H1 (cell line): Measurements from ENCODE around the gene ITGAE. TPM values are rescaled to one million over a fixed set of nuclear protein-coding genes. Genes with fewer than 3 reads are reported as not detected.

Experiments
- CTCF ChIA-PET: fragments of 300-600 bp; sonication (Branson Sonifier 250); formaldehyde crosslinking; loops from one replicate; lab custom pipeline; 2021; ENCODE audit not compliant: partially characterized antibody; lab: Charles Lee
- POLR2A ChIA-PET: fragments of 300-600 bp; sonication (Branson Sonifier 250); formaldehyde crosslinking; loops from one replicate; lab custom pipeline; 2021; ENCODE audit warnings: inconsistent platforms; ENCODE audit not compliant: partially characterized antibody; lab: Charles Lee
- DNase-seq, 2 experiments: peaks; one replicate each; pipeline versions ENCODE4 v3.0.0 to v3.0.0-alpha.2; 2010 to 2022; ENCODE audit warnings: low spot score in 2 of 2, low read depth in 1 of 2, mixed read lengths in 1 of 2
- FAIRE-seq: peaks from 2 replicates; lab custom pipeline; 2011; peaks lifted over from hg19 to GRCh38; lab: Jason Lieb, UNC
- H2AFZ ChIP-seq: 2 replicates; pipeline ENCODE4 v1.8.1; 2012; ENCODE audit warnings: low read length, inconsistent platforms
- H2AK5ac ChIP-seq: 2 replicates; pipeline ENCODE4 v1.6.1; 2013; ENCODE audit warnings: low read depth, low read length
- H2BK120ac ChIP-seq: replicated peaks from 2 replicates; pipeline ENCODE3; 2013; ENCODE audit warnings: low read depth, low read length, inconsistent platforms
- H2BK12ac ChIP-seq: 2 replicates; pipeline ENCODE4 v1.6.1; 2013; ENCODE audit warnings: low read depth, low read length
- H2BK15ac ChIP-seq: 2 replicates; pipeline ENCODE4 v1.6.1; 2013; ENCODE audit warnings: low read length
- H2BK20ac ChIP-seq: 2 replicates; pipeline ENCODE4 v1.6.1; 2013; ENCODE audit warnings: low read length
- H2BK5ac ChIP-seq: 2 replicates; pipeline ENCODE4 v1.6.1; 2013; ENCODE audit warnings: low read depth, low read length
- H3K14ac ChIP-seq: 2 replicates; pipeline ENCODE4 v1.6.1; 2013; ENCODE audit warnings: inconsistent platforms; ENCODE audit not compliant: insufficient read length
- H3K18ac ChIP-seq: 2 replicates; pipeline ENCODE4 v1.6.1; 2013; ENCODE audit warnings: low read length; ENCODE audit errors: extremely low read depth
- H3K23ac ChIP-seq: 2 replicates; pipeline ENCODE4 v1.6.1; 2013; ENCODE audit warnings: inconsistent platforms; ENCODE audit not compliant: insufficient read length
- H3K23me2 ChIP-seq: 2 replicates; pipeline ENCODE4 v1.6.1; 2013; ENCODE audit warnings: low read depth, low read length
- H3K27ac ChIP-seq: 2 replicates; pipeline ENCODE4 v1.6.1; 2011; ENCODE audit warnings: low read depth, low read length, inconsistent platforms
- H3K27me3 ChIP-seq, 4 experiments: replicated peaks in 1 of 4; 1 replicate in 1 of 4; 2 replicates in 3 of 4; pipeline versions ENCODE4 v1.6.1 to v1.8.1; 2011 to 2013; ENCODE audit warnings: low read length in 3 of 4, mild to moderate bottlenecking in 3 of 4, inconsistent platforms in 2 of 4, mixed read lengths in 2 of 4, moderate library complexity in 1 of 4; ENCODE audit not compliant: control insufficient read depth in 3 of 4, insufficient read depth in 3 of 4; ENCODE audit errors: extremely low read depth in 1 of 4
- H3K36me3 ChIP-seq, 4 experiments: 2 replicates each; pipeline versions ENCODE4 v1.6.1 to v1.8.1; 2011 to 2013; ENCODE audit warnings: mild to moderate bottlenecking in 4 of 4, low read length in 3 of 4, moderate library complexity in 2 of 4, control low read depth in 1 of 4, inconsistent platforms in 1 of 4; ENCODE audit not compliant: insufficient read depth in 4 of 4, control insufficient read depth in 2 of 4
- H3K4ac ChIP-seq: replicated peaks from 2 replicates; pipeline ENCODE3; 2013; ENCODE audit warnings: low read length, low read depth, mixed read lengths, inconsistent platforms; ENCODE audit not compliant: insufficient read length
- H3K4me1 ChIP-seq, 4 experiments: replicated peaks in 1 of 4; 1 replicate in 1 of 4; 2 replicates in 3 of 4; pipeline versions ENCODE4 v1.6.1 to v1.8.1; 2011 to 2013; ENCODE audit warnings: low read length in 3 of 4, inconsistent platforms in 2 of 4, mixed read lengths in 1 of 4; ENCODE audit not compliant: insufficient read depth in 4 of 4, control insufficient read depth in 3 of 4
- H3K4me2 ChIP-seq, 2 experiments: 2 replicates each; pipeline versions ENCODE4 v1.6.1 to v1.8.1; 2011 to 2013; ENCODE audit warnings: low read depth in 2 of 2, low read length in 2 of 2, control low read depth in 1 of 2, inconsistent platforms in 1 of 2, mild to moderate bottlenecking in 1 of 2; ENCODE audit not compliant: insufficient read depth in 1 of 2
- H3K4me3 ChIP-seq, 4 experiments: fragments of 200-600, 300-600 bp in 1 of 4; sonication (generic), shearing (Covaris generic), sonication (Bioruptor Twin) in 1 of 4; 2 replicates each; pipeline versions ENCODE4 v1.5.1 to v1.8.1; 2011 to 2016; ENCODE audit warnings: low read length in 4 of 4, low read depth in 3 of 4, control low read depth in 2 of 4, inconsistent platforms in 2 of 4, mild to moderate bottlenecking in 2 of 4, mixed read lengths in 1 of 4, moderate library complexity in 1 of 4; ENCODE audit not compliant: insufficient read depth in 2 of 4; ENCODE audit errors: extremely low read depth in 1 of 4
- H3K56ac ChIP-seq: replicated peaks from 2 replicates; pipeline ENCODE3; 2013; ENCODE audit warnings: low read depth, mild to moderate bottlenecking, mixed read lengths, low read length, inconsistent platforms; ENCODE audit not compliant: insufficient read length
- H3K79me1 ChIP-seq: 2 replicates; pipeline ENCODE4 v1.6.1; 2013; ENCODE audit warnings: low read depth, low read length, control low read depth
- H3K79me2 ChIP-seq, 2 experiments: 2 replicates each; pipeline versions ENCODE4 v1.6.1 to v1.8.1; 2012 to 2013; ENCODE audit warnings: low read length in 2 of 2, mild to moderate bottlenecking in 2 of 2, inconsistent platforms in 1 of 2; ENCODE audit not compliant: insufficient read depth in 2 of 2, control insufficient read depth in 1 of 2
- H3K9ac ChIP-seq, 4 experiments: replicated peaks in 1 of 4; 1 replicate in 1 of 4; 2 replicates in 3 of 4; pipeline versions ENCODE4 v1.6.1 to v1.8.1; 2011 to 2013; ENCODE audit warnings: low read depth in 3 of 4, low read length in 3 of 4, control low read depth in 2 of 4, mild to moderate bottlenecking in 2 of 4, moderate library complexity in 2 of 4, inconsistent platforms in 1 of 4; ENCODE audit errors: extremely low read depth in 1 of 4
- H3K9me3 ChIP-seq, 2 experiments: 2 replicates each; pipeline versions ENCODE4 v1.6.1 to v1.8.1; 2012 to 2013; ENCODE audit warnings: mild to moderate bottlenecking in 2 of 2, moderate library complexity in 2 of 2, control low read depth in 1 of 2, inconsistent platforms in 1 of 2, low read depth in 1 of 2, low read length in 1 of 2, mixed read lengths in 1 of 2; ENCODE audit not compliant: insufficient read depth in 2 of 2
- H4K20me1 ChIP-seq, 2 experiments: replicated peaks in 1 of 2; 2 replicates each; pipeline versions ENCODE3 to v1.8.1; 2011 to 2013; ENCODE audit warnings: inconsistent platforms in 2 of 2, low read length in 2 of 2, mild to moderate bottlenecking in 1 of 2; ENCODE audit not compliant: insufficient read depth in 2 of 2, control insufficient read depth in 1 of 2
- H4K5ac ChIP-seq: 2 replicates; pipeline ENCODE4 v1.6.1; 2013; ENCODE audit warnings: low read length, low read depth, mixed read lengths, inconsistent platforms; ENCODE audit not compliant: insufficient read length
- H4K8ac ChIP-seq: 2 replicates; pipeline ENCODE4 v1.8.0; 2013; ENCODE audit warnings: mild to moderate bottlenecking, moderate library complexity, low read length, inconsistent platforms; ENCODE audit not compliant: insufficient read depth; ENCODE audit errors: extremely low read depth
- H4K91ac ChIP-seq: replicated peaks from 2 replicates; pipeline ENCODE3; 2013; ENCODE audit warnings: low read length, mixed read lengths, inconsistent platforms; ENCODE audit not compliant: insufficient read length
- WGBS, 2 experiments: shearing (Covaris generic) in 1 of 2; methylation state at CpG; one replicate each; pipeline versions ENCODE4 v1.1.6 to v1.1.7; 2013 to 2015; ENCODE audit warnings: low lambda C conversion rate in 2 of 2, mixed read lengths in 2 of 2, inconsistent platforms in 1 of 2, low coverage in 1 of 2, missing lambda C conversion rate in 1 of 2; ENCODE audit not compliant: insufficient replicate concordance in 2 of 2, insufficient coverage in 1 of 2, insufficient read length in 1 of 2; ENCODE audit errors: extremely low coverage in 1 of 2, missing lambda C conversion rate in 1 of 2; 5-methylcytosine and 5-hydroxymethylcytosine counted together
- polyA plus RNA-seq, 7 experiments: library from polyadenylated mRNA; depleted of rRNA in 3 of 7; stranded (reverse) in 5 of 7; unstranded in 2 of 7; fragments of >200 nt in 5 of 7; fragments of 200-250 nt in 2 of 7; gene quantifications; 1 replicate in 5 of 7; 2 replicates in 1 of 7; 4 replicates in 1 of 7; pipeline versions ENCODE4 v1.2.1 to v1.2.3, GENCODE V29; 2011 to 2013; ENCODE audit warnings: missing spikeins in 2 of 7, mixed read lengths in 2 of 7
- total RNA-seq: library from RNA; stranded (reverse); fragmentation: NEBNext Ultra II Directional; extraction: Animal tissue kit (Norgen Biotek cat#: 25700); gene quantifications from 2 replicates; pipeline ENCODE4 v1.2.1, GENCODE V29; 2021
- TF ChIP-seq, protein P1 (sequence below): IDR thresholded peaks from 2 replicates; pipeline ENCODE4 v1.6.1; 2012; ENCODE audit warnings: inconsistent platforms

The ITGAE gene
- total and polyA plus RNA-seq, 2 of the 8 experiments (the other 6 are each of a cell fraction or from before 2014, with no cell fraction given), result 23.2 to 43.1 TPM

DNA sequence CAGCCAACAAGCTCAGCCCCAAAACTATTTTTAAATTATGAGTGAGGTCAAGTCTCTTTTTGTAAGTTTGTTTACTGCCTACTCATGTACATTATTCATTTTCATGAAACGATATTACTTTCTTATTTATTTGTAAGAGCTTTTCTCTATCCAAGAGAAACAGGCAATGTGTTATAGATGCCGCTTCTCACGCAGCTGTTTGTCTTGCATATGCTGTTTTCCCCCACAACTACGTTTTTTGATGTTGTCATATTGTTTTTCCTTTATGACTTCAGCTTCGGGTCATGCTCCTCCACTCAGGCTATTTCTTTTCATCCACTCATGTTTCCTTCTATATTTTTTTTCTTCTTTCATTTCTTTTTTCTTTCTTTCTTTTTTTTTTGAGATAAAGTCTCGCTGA, 20.0 kb downstream of the ITGAE start:
- no peaks in the 10 kb centered on the region for H3K4me1 ChIP-seq
- no peak overlapping the region for H2BK15ac ChIP-seq
- no peak overlapping the region for H4K5ac ChIP-seq
- H3K36me3 ChIP-seq, result no peaks in the 10 kb centered on the region
- no peak overlapping the region for H3K27ac ChIP-seq
- no peak overlapping the region for H3K18ac ChIP-seq
- no peak overlapping the region for H2AK5ac ChIP-seq
- H2BK5ac ChIP-seq, result no peak overlapping the region
- no peak overlapping the region for H3K4me3 ChIP-seq
- no peak overlapping the region for H2BK12ac ChIP-seq
- no peak overlapping the region for H3K14ac ChIP-seq
- H3K79me1 ChIP-seq, result no peaks in the 10 kb centered on the region
- H2BK20ac ChIP-seq, result no peak overlapping the region
- H3K56ac ChIP-seq, result no peak overlapping the region
- H3K4me2 ChIP-seq, result no peak overlapping the region
- POLR2A ChIA-PET, result no interaction called here
- FAIRE-seq, result no peak
- no peaks in the 10 kb centered on the region for H3K27me3 ChIP-seq
- H3K9ac ChIP-seq, result no peak overlapping the region
- WGBS, 2 experiments, result 97% methylated on average over 5 of the region's 6 CpGs; no CpG with 5 or more reads in 1 of the 2 experiments
- TF ChIP-seq, protein P1, sequence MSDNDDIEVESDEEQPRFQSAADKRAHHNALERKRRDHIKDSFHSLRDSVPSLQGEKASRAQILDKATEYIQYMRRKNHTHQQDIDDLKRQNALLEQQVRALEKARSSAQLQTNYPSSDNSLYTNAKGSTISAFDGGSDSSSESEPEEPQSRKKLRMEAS, result no peak
- no peaks in the 10 kb centered on the region for H3K79me2 ChIP-seq
- H3K4ac ChIP-seq, result no peak overlapping the region
- no peak for DNase-seq
- no peak overlapping the region for H4K8ac ChIP-seq
- no peak overlapping the region for H3K23ac ChIP-seq
- H2BK120ac ChIP-seq, result no peak overlapping the region
- no peaks in the 10 kb centered on the region for H3K9me3 ChIP-seq
- no peak overlapping the region for H4K91ac ChIP-seq
- H3K23me2 ChIP-seq, result no peaks in the 10 kb centered on the region
- H2AFZ ChIP-seq, result no peak overlapping the region
- CTCF ChIA-PET, result interaction anchor here (0.8 to 1.5 kb wide), 5 partner anchors 9 to 46 kb away, joined by 3 to 6 read pairs (median 4); no protein-coding TSS in a partner anchor
- H4K20me1 ChIP-seq, result no peaks in the 10 kb centered on the region
